ENCODE data around the gene ITPR1. TPM values are rescaled to one million over a fixed set of nuclear protein-coding genes. Genes with fewer than 3 reads are reported as not detected.

The ITPR1 gene
- total RNA-seq, 1 donor from 2014 or later, result 143 TPM

- TF ChIP-seq, protein P1, sequence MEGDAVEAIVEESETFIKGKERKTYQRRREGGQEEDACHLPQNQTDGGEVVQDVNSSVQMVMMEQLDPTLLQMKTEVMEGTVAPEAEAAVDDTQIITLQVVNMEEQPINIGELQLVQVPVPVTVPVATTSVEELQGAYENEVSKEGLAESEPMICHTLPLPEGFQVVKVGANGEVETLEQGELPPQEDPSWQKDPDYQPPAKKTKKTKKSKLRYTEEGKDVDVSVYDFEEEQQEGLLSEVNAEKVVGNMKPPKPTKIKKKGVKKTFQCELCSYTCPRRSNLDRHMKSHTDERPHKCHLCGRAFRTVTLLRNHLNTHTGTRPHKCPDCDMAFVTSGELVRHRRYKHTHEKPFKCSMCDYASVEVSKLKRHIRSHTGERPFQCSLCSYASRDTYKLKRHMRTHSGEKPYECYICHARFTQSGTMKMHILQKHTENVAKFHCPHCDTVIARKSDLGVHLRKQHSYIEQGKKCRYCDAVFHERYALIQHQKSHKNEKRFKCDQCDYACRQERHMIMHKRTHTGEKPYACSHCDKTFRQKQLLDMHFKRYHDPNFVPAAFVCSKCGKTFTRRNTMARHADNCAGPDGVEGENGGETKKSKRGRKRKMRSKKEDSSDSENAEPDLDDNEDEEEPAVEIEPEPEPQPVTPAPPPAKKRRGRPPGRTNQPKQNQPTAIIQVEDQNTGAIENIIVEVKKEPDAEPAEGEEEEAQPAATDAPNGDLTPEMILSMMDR (IDR thresholded peaks at IDR 0.05), result no peak
- H3K9me3 Mint-ChIP-seq, result no peaks in the 10 kb centered on the region
- H3K4me3 Mint-ChIP-seq, result no peak overlapping the region
- ChIA-PET POLR2A (interaction anchor here (0.7 kb wide), 1 partner anchor 171 kb away, joined by 3 read pairs; no protein-coding TSS in a partner anchor), CTCF (no interaction called here)
- no peaks in the 10 kb centered on the region for H3K36me3 Mint-ChIP-seq (ENCODE audit: low read depth)
- ATAC-seq (ENCODE audit: low read depth) (no peak), DNase-seq (no peak)
- peaks cover 17% of the 10 kb centered on the region for H3K4me1 Mint-ChIP-seq
- H3K27ac Mint-ChIP-seq, result no peak overlapping the region
- intact Hi-C loops (cut with micrococcal nuclease), result loop anchor here (5.0 kb wide), 1 partner anchor 90 kb away; the partner anchor contains the start of gene BHLHE40
- no peaks in the 10 kb centered on the region for H3K27me3 Mint-ChIP-seq
These were observed 394.0 kb downstream of the ITPR1 start for GRCh38 chr3:4887177-4887576.

- no peak overlapping the region for H3K4me3 Mint-ChIP-seq
- peaks cover 20% of the 10 kb centered on the region for H3K4me1 Mint-ChIP-seq
These were observed 396.0 kb downstream of the ITPR1 start for GRCh38 chr3:4888913-4889846.

DNA sequence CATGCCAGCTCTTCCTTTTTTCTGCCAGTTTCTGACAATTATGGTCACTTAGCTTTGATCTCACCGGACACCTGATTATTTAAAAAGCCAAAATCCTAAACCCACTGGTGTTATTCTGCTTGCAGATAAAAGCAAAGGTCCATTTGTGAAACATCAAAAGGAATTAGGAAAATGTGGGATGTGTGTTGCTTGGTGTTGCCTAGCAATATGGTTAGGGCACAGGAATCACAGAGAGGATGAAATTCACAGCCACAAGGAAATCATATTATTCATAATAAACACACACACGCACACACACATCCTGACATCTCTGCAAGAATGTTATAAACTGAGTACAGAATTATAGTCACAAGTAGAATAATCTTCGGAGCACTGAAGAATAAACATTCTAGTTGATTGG lies 396.7 kb downstream of the ITPR1 start:
- Mint-ChIP-seq H3K4me3 (no peak overlapping the region), H3K4me1 (peaks cover 20% of the 10 kb centered on the region), H3K27ac (no peak overlapping the region), H3K9me3 (no peaks in the 10 kb centered on the region), H3K36me3 (ENCODE audit: low read depth) (no peaks in the 10 kb centered on the region), H3K27me3 (no peaks in the 10 kb centered on the region)
- DNase-seq, result no peak
- intact Hi-C loops (cut with micrococcal nuclease), result loop anchor here (5.0 kb wide), 1 partner anchor 87 kb away; the partner anchor contains the start of gene BHLHE40
- CTCF ChIA-PET, result interaction anchor here (1.2 kb wide), 1 partner anchor 178 kb away, joined by 3 read pairs; no protein-coding TSS in a partner anchor
- POLR2A ChIA-PET, result interaction anchor here (0.5 kb wide), 1 partner anchor 50 kb away, joined by 3 read pairs; no protein-coding TSS in a partner anchor
- ATAC-seq (ENCODE audit: low read depth), result no peak
- TF ChIP-seq, protein P1 (IDR thresholded peaks at IDR 0.05), result no peak

More at GRCh38 chr3:4888913-4889846, 396.0 kb downstream of the ITPR1 start:
- DNase-seq (no peak), ATAC-seq (ENCODE audit: low read depth) (peak; percentile 68)
- Mint-ChIP-seq H3K36me3 (ENCODE audit: low read depth) (no peaks in the 10 kb centered on the region), H3K27me3 (no peaks in the 10 kb centered on the region), H3K9me3 (no peaks in the 10 kb centered on the region), H3K27ac (peak overlapping the region; percentile 38)
- TF ChIP-seq, protein P1 (IDR thresholded peaks at IDR 0.05), result no peak
- ChIA-PET POLR2A (interaction anchor here (0.5 kb wide), 1 partner anchor 50 kb away, joined by 3 read pairs; no protein-coding TSS in a partner anchor), CTCF (interaction anchor here (0.9 to 1.2 kb wide), 3 partner anchors 169 to 178 kb away, joined by 3 to 4 read pairs (median 4); no protein-coding TSS in a partner anchor)
- intact Hi-C loops (cut with micrococcal nuclease), result loop anchor here (5.0 kb wide), 1 partner anchor 88 kb away; the partner anchor contains the start of gene BHLHE40

DNA sequence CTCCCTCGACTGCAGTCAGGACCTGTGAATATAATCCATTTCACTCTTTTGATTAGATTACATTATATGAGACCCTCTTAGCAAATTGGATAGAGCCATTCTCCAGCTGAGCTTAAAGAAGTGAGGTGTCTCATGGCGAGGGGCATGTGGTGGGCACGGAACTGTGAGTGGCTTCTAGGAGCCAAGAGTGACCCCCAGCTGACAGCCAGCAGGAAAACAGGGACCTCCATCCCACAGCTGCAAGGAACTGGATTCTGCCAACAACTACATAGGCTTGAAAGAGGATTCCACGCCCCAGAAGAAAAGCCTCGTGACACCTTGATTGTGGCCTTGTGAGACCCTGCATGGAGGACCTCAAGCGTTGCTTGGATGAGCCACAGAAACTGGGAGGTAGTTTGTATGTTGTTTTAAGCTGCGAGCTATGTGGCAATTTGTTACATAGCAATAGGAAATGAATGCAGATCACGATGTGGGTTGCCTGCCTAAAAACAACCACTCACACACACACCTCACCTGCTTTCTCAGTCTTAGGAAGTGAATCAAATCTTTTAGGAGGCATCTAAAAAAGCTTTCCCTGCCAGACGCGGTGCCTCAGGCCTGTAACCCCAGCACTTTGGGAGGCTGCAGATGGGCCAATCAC lies 401.9 kb downstream of the ITPR1 start:
- H3K36me3 Mint-ChIP-seq (ENCODE audit: low read depth), result no peaks in the 10 kb centered on the region
- POLR2A ChIA-PET, result interaction anchor here (0.6 kb wide), 1 partner anchor 386 kb away, joined by 7 read pairs; no protein-coding TSS in a partner anchor
- H3K27ac Mint-ChIP-seq, result no peak overlapping the region

More for the DNA sequence above, 401.9 kb downstream of the ITPR1 start:
- intact Hi-C loops (cut with micrococcal nuclease), result no loop called here
- Mint-ChIP-seq H3K9me3 (no peaks in the 10 kb centered on the region), H3K27me3 (no peaks in the 10 kb centered on the region), H3K4me3 (no peak overlapping the region), H3K4me1 (peaks cover 3% of the 10 kb centered on the region)
- ATAC-seq (ENCODE audit: low read depth) (no peak), DNase-seq (no peak)
- CTCF ChIA-PET, result interaction anchor here (0.8 kb wide), 1 partner anchor 183 kb away, joined by 3 read pairs; no protein-coding TSS in a partner anchor
- TF ChIP-seq, protein P1 (IDR thresholded peaks at IDR 0.05), result no peak

All from activated B cell treated with CpG ODN at 0.5 μM for 24 hours (primary cell).